Chondrocyte (in vitro differentiated cells): Measurements from ENCODE around the gene ZNF236. TPM values are rescaled to one million over a fixed set of nuclear protein-coding genes. Genes with fewer than 3 reads are reported as not detected.
"Not testable (repeated sequence)": the region's sequence is repeated elsewhere in the genome, so short reads cannot be mapped to it uniquely, and the experiment has no call there.

Source experiments
- DNase-seq: peaks from one replicate; pipeline ENCODE4 v3.0.0; 2021; ENCODE audit warnings: mixed read lengths, low spot score
- H3K27ac Mint-ChIP-seq: one replicate; pipeline ENCODE4 v1.8.0; 2021; ENCODE audit warnings: mild to moderate bottlenecking, moderate library complexity, mixed read lengths; ENCODE audit not compliant: unreplicated experiment
- H3K27me3 Mint-ChIP-seq: 2 replicates; pipeline ENCODE4 v1.8.0; 2021; ENCODE audit warnings: low read depth, mixed read lengths
- H3K36me3 Mint-ChIP-seq: 2 replicates; pipeline ENCODE4 v1.8.0; 2021; ENCODE audit warnings: low read depth, mixed read lengths
- H3K4me1 Mint-ChIP-seq: 2 replicates; pipeline ENCODE4 v1.8.0; 2021; ENCODE audit warnings: low read depth, mild to moderate bottlenecking, mixed read lengths
- H3K4me3 Mint-ChIP-seq: one replicate; pipeline ENCODE4 v1.8.0; 2021; ENCODE audit warnings: mild to moderate bottlenecking, moderate library complexity, mixed read lengths; ENCODE audit not compliant: unreplicated experiment
- H3K9me3 Mint-ChIP-seq: 2 replicates; pipeline ENCODE4 v1.8.0; 2021; ENCODE audit warnings: low read depth, mixed read lengths
- CTCF ChIP-seq: fragments of 200-600 bp; sonication (generic); IDR thresholded peaks from 2 replicates; pipeline ENCODE4 v1.5.0; 2021; ENCODE audit warnings: antibody characterized with exemption, mild to moderate bottlenecking, moderate library complexity
- total RNA-seq: library from RNA; stranded (reverse); gene quantifications from 3 replicates; pipeline ENCODE4 v1.2.1, GENCODE V29; 2021

ZNF236 gene
- total RNA-seq, 1 donor from 2014 or later: 14.3 TPM

GRCh38 chr18:76989647-76990190 lies 167.4 kb downstream of the ZNF236 start:
- Mint-ChIP-seq H3K27ac (no peak overlapping the region), H3K4me3 (no peak overlapping the region), H3K4me1 (no peaks in the 10 kb centered on the region), H3K36me3 (no peaks in the 10 kb centered on the region), H3K9me3 (no peaks in the 10 kb centered on the region), H3K27me3 (peaks cover 8% of the 10 kb centered on the region)
- no peak for TF ChIP-seq CTCF
- no peak for DNase-seq

- H3K4me1 Mint-ChIP-seq, H3K4me3 Mint-ChIP-seq: not testable (repeated sequence)
Measured at GRCh38 chr18:76990343-76991020, 168.1 kb downstream of the ZNF236 start.

DNA sequence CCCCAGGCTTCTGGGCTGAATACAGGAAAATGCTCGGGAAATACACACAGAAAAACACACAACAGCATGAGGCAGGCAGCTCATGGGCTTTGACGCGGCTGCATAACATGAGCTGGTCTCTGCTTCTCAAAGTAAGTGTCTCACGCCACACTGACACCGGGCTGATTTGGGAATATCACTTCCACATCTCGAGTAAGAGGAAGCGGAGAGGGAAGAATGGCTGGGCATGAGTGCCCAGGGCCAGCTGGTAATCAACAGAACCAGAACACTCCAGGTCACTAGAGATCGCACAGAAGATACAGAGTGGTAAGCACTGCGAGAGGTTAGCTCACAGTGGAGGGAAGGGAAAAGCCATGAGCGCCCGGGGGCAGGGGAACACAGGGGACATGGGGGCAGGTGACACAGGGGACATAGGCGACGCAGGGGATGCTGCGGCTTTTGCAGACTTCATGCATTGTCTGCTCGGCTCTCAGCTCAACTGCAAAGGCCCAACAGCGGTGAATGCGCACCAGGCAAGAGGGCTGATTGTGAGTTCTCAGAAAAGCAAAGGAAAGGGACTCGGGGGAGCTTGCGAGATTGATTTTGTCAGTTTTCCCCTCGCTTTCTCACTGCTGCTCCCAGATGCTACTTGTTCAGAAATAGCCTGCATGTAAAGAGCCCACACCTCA lies 168.8 kb downstream of the ZNF236 start:
- no peak overlapping the region for H3K4me3 Mint-ChIP-seq
- DNase-seq: no peak
- H3K27me3 Mint-ChIP-seq: peaks cover 12% of the 10 kb centered on the region
- no peak for TF ChIP-seq CTCF
- no peaks in the 10 kb centered on the region for H3K9me3 Mint-ChIP-seq
- H3K27ac Mint-ChIP-seq: no peak overlapping the region
- H3K36me3 Mint-ChIP-seq: no peaks in the 10 kb centered on the region
- no peaks in the 10 kb centered on the region for H3K4me1 Mint-ChIP-seq

More at GRCh38 chr18:76990343-76991020, 168.1 kb downstream of the ZNF236 start:
- H3K9me3 Mint-ChIP-seq, H3K36me3 Mint-ChIP-seq, DNase-seq, H3K27ac Mint-ChIP-seq: not testable (repeated sequence)
- H3K27me3 Mint-ChIP-seq: peaks cover 12% of the 10 kb centered on the region

DNA sequence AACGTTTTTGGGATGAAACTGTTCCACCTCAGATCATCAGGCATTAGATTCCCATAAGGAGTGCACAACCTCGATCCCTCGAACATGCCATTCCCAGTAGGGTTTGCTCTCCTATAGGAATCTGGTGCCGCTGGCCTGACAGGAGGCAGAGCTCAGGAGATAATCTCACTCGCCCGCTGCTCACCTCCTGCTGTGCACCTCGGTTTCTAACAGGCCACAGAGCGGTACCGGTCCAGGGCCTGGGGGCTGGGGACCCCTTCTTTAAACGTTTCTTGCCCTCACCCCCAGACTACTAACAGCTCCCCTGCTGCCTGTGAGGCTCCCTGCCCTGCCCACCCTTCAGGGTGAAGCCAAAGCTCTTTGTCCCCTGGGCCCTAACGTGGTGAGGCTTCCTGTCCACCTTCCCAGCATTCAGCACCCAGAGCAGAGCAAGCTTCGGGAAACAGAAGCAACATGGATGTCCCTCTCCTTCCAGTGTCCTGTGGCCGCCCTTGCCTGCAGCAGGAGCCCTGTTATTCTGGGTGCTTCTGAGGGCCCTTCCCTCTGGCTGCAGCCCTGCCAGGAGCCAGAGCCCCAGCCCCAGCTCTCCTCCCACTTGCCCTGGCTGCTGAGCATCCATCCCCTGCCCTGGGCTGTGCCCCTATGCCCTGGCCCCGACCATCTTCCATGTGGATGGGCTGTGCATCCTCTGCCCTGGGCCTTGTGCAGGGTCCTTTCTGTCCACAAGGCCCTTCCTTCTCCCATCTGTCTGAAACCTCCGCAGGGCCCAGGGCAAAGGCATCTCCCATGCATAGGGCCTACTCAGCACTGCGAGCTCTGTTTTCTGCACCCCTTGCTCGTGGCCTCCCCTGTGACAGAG lies 170.1 kb downstream of the ZNF236 start:
- Mint-ChIP-seq H3K36me3 (no peaks in the 10 kb centered on the region), H3K27me3 (peaks cover 12% of the 10 kb centered on the region), H3K9me3 (no peaks in the 10 kb centered on the region), H3K4me1 (no peaks in the 10 kb centered on the region), H3K4me3 (no peak overlapping the region), H3K27ac (no peak overlapping the region)
- DNase-seq: no peak
- TF ChIP-seq CTCF: no peak

DNA sequence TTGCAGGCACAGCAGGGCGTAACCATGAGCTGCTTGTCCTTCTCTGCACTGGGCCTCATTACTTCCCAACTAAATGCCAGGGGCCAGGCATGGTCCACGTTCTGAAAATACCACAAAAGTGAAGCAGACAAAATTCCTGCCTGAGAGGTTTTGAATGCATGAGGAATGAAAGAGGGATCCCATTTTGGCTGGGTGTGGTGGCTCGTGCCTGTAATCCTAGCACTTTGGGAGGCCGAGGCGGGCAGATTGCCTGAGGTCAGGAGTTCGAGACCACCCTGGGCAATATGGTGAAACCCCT lies 170.7 kb downstream of the ZNF236 start:
- Mint-ChIP-seq H3K36me3 (no peaks in the 10 kb centered on the region), H3K27ac (no peak overlapping the region), H3K9me3 (no peaks in the 10 kb centered on the region), H3K4me1 (no peaks in the 10 kb centered on the region), H3K27me3 (peaks cover 12% of the 10 kb centered on the region), H3K4me3 (no peak overlapping the region)
- no peak for TF ChIP-seq CTCF
- DNase-seq: no peak
